HG02885 (cell line): ENCODE results near the gene UPF2.
A peak's percentile ranks its signal among the peaks of the same experiment; 100 is the strongest.

Experiments used
- ATAC-seq: cut with Tn5 transposase; IDR thresholded peaks from one replicate; pipeline ENCODE4 v1.9.1; 2021; ENCODE audit warnings: mild to moderate bottlenecking; ENCODE audit not compliant: unreplicated experiment, poor library complexity

UPF2 gene

DNA sequence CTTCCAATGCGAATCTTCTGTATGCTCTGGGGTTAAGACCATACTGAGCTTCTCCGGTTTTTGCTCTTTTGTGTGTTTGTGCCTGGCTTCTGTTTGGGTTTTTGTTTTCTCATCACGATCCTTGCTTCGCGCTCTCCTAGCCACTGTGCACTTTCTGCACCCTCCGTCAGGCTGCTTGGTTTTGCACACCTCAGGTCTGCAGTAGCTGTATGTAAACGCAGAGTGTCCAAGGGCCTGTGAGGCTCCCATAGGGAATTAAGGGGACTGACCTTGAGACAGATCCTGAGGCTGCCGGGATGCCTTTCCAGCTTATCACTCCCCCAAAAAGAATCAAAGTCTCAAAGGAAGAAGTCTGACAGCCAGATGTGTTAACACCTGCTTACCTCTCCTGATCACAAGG, 124.2 kb downstream of the UPF2 start:
- no peak for ATAC-seq

DNA sequence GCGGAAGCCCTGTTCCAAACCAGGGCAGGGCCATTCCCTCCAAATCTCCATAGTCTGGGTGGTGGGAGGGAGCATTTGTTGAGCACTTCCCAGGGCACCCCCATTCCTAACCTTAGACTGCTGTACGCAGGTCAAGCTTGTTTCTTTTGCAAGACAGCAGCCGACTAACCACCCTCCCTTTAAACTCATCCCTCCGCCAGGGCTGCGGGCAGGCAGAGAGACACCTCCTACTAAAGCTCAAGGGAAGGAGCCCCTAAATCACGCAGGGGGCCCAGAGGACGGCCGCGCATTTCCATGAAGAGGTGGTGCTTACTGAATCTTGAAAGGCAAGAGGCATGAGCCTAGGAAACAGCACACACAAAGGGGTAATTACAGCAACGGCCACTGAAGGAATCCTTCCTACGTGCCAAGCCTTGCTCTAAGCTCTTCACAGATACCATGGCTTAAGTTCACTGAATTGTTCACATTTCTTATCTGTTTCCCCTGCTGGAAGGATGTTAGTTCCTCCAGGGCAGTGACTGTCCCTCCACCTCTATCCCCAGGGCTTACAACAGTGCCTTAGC, 129.4 kb downstream of the UPF2 start:
- no peak for ATAC-seq

DNA sequence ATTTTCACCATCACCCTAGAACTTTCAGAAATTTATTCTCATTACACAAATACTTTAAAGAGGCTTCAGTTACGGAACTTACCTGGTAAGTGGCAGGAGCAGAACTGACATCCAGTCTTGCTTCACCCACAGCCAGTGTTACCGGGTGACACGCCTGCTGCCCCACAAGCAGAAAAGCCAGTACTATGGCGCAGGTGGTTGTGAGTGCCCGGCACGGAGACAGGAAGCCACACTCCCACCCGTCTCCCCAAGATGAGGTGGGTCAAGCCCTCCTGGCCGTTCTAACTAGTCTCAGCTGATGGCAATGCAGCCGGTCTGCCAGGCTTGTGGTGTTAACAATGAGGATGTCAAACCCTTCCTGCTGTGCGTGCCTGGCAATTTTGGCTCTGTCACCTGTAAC, 132.5 kb downstream of the UPF2 start:
- no peak for ATAC-seq

DNA sequence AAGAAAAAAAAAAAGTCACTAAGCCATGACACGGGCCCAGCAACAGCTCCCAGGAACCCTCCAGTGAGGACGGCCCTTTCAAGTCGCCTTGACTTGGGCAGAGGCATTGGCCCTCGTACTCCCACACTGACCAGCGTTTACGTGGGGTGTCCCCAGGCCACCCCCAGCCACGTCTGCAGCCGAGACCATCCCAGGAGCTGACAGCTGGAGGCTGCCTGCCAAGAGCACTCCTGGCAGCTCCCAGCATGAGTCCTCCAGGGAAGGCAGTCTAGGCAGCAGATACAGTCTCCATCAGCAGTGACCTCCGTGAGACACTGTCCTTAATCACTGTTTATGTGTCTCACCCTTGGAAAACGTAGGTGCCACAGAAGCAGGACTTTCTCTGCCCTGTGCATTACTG, 133.0 kb downstream of the UPF2 start:
- no peak for ATAC-seq

DNA sequence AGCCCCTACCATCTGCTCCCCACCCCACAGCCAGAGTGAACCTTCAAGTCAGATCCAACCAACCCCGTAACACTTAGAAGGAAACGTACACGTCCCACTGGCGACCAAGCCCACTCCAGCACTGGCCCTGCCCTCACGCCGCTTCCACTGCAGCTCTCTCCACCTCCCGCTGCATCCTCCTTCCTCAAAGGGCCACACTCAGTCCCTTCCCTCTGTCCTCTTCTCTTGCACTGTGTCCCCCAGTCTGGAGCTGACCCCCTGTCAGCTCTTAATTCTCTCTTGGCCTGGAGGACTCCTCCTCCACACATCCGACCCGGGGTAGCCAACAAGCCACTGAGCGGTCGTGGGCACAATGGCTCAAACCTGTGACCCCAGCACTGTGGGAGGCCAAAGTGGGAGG, 133.6 kb downstream of the UPF2 start:
- no peak for ATAC-seq

DNA sequence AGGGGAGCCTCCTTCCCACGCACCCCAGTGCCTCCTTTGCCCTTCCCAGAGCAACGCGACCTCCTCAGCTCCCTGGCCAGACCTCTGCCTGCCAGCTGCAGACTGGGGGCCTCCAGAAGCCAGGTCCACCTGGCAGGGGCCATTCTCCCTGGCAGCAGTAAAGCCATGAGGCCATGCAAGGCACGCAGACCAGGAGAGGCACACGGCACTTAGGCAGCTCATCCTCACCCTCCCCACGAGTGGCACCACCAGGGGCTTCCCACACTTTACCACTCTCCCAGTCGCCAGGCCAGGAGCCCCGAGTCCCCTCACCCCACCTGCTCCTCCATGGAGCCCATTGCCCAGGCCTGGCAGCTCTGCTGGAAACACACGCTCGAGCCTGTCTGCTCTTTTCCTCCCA, 134.1 kb downstream of the UPF2 start:
- ATAC-seq, result no peak

DNA sequence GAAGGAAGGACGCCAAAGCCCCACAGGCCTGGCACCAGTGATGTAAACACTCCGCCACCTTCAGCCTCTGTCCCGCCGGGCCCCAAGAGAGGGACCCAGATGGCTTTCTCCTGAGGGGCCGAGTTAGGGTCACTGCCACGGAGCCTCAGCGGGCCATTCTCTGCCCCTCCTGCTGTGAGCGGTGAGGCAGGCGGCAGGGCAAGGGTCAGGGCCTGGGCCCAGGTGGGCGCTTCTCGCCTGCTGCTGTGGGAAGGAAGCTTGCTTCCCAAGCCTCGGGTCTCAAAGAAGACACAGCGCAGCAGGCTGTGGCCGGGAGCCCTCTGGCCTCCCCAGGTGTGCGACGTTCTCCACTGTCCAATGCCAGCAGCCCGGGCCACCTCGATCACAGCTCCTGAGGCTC, 134.7 kb downstream of the UPF2 start:
- no peak for ATAC-seq

DNA sequence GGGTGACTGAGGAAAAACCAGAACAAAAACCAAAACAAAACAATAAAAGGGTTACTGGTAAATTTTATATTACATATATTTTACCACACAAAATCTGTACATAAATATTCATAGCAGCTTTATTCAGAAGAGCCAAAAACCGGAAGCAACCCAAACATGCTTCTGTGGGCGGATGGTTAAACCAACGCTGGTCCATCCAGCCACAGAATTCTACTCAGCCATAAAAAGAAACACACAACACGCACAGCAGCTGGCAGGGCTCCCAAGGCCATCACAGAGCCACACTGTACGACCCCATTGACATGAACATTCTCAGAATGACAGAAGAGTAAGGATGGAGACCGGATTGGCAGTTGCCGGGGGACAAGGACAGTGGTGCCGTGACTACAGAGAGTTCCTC, 135.9 kb downstream of the UPF2 start:
- peak; percentile 55 for ATAC-seq

DNA sequence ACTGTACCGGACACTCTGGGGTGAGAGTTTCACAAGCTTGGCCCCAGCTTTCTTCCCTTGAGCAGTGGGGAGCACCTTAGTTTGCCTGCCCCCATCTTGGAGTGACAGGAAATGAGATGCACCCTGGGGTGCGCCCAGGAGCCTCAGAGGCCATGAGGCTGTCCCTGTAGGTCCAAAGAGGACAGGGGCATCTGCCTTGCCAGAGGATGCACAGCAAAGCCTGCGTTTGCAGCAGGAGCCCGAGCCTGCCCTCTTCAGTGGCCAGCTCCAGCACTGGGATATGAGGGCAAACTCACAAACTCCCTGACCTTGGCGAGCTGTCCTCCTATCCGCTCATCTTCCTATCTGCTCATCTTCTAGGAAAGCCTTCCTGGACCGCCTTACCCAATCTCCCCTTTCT, 140.0 kb downstream of the UPF2 start:
- ATAC-seq, result no peak

DNA sequence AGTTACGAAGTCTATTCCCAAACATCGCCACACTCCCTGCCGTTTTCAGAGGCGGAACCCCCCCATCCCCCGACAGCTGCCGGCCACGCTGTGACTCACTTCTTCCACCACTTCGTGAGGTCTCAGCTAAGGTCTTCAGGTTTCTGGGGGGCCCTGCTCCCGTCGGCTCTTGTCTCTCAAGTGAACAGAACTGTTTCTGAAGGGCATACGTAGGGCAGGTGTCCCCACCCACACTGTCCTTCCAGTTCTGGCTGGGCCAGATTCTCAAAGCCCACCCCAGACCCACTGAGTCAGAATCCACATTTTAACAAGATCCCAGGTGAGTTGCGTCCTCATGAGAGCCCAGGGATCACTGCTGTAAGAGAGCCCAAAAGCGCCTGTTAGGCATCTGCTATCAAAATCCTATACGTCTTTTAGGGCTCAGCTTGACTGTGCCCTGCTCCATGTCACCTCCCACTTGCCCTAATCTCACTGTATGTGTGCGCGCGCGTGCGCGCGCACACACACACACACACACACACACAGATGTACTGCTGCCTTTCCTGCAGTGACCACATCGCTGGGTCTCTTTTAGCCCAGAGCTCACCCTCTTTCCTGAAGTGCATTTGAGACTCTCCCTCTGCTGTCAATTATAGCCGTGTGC, 140.7 kb downstream of the UPF2 start:
- no peak for ATAC-seq

DNA sequence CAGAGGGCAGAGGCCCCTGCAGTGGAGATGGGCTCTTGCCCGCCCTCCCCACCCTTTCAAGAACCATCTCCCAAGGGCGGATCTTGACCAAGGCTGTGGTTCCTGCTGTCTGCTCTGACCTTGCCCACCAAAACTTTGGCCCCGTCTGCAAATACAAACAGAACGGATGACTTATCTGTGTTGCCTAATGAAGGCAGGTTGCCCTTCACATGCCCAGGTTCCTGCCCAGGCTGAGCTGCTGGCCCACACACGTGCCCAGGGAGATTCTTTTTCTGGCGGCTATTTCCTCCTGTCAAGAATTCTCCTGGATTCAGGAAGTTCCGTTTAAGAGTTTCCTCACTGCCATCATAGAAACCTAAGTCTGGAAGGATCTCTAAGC, 141.2 kb downstream of the UPF2 start:
- no peak for ATAC-seq

DNA sequence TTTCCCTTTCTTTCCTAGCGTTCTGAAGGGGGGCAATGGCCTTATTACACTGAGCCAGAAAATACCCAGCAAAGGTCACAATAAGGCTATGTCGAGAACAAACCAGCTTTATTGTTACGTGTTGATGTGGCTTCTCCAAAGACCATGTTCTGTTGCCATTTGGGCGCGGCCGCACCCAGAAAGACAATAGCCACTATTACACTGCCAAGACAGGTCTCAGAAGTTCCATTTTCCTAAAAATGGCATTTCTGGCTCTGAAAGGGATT, 141.6 kb downstream of the UPF2 start:
- ATAC-seq, result no peak

DNA sequence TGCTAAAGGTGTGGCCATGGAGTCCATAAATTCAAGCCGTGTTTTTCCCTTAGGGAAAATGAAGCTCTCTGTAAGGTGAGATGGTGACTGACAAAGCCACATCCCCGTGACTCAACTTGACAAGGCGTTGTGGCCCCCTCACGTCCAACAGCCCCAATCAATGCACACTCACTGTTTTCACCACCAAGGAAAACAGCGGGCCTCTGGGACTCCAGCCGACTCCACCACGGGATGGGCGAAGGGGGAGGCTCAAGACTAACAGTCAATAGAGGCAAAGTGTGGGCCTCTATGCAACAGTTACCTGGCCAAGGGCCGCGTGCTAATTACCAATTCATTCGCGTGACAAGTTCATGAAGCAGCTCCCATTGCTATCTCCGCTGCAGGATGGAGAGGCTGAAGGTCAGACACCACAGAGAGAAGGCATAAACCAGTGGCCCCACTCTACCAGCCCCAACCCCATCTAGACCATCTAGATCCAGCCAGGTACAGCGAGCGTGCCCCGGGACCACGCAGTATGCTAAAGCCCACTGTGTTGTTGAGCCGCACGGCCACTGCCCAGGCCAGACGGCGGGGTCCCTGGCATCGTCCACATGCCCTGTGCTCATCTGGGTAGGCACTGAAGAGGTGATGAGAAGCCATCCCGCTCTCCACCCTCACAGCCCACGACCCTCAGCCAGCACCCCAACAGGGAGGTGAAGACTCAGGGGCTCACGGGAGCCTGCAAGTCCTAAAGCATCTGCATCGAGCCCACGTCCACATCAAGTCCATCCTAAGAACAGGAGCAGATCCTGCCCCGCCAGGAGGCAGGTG, 143.3 kb downstream of the UPF2 start:
- ATAC-seq, result no peak

DNA sequence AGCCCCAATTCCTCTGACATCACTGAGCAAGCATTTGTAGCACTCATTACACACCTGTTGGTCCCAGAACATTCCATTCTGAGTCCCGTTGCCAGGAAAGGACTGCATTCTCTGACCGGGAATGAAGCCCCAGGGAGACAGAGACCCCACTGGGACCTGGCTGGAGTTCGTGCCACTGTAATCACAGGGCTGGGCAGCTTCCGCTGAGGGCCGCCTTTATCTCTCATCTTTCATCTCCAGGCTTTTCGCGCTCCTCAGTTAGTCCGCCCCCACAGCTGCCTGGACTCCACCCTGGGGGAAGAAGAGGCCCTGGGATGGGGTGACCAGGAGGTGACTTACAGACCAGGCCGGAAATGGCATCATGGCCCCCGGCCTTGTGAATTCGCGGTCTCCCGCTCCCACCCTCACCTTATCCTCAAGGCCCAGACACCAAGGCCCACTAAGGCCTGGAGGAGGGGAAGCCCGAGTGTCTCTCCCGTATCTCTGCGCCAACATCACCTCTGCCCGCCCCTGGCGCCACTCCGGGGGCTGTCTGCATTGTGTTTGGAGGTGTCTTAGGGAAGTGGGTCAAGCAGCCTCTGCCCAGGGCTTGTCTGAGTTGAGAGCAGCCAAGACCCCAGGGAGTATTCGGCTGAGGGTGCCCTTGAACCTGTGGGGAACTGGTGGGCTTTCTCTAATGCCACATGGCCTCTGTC, 144.1 kb downstream of the UPF2 start:
- ATAC-seq, result no peak

DNA sequence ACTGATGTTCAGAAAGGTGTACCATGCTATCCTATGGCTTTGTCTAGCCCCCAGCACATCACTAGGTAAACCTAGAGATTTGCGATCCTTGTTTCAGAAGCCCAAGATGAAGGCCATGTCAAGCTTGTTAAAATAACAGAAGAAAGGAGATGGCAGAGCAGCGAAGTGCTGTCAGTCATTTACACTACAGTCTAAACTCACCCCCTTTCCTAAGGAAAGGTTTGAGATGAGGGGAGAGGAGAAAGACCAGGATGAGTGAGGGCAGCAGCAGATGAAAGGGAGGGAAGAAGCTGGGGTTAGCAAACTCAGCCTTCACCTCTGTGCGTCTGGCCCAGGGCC, 144.6 kb downstream of the UPF2 start:
- no peak for ATAC-seq

DNA sequence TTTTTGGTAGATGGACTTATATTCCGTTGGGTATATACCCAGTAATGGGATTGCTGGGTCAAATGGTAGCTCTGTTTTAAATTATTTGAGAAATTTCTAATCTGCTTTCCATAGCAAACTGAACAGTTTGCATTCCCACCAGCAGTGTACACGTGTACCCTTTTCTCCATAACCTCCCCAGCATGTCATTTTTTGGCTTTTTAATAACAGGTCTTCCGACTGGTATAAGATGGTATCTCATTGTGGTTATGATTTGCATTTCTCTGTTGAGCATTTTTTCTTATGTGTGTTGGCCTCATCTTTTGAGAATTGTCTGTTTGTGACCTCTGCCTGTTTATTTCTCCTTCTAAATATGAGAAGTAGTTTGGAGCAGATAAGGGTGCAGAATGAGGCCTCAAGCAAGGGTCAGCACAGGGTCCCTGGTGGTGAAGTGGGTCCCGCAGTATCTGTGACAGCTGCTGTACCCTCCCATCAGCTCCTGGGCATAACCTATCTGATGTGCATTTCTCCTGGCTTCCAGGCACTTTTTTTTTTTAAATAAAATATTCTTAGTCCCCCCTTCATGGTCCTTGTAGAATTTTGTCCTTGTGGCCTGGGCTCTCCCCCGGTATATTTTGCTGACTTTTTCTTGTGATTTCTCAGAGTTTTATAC, 145.9 kb downstream of the UPF2 start:
- ATAC-seq, result no peak

DNA sequence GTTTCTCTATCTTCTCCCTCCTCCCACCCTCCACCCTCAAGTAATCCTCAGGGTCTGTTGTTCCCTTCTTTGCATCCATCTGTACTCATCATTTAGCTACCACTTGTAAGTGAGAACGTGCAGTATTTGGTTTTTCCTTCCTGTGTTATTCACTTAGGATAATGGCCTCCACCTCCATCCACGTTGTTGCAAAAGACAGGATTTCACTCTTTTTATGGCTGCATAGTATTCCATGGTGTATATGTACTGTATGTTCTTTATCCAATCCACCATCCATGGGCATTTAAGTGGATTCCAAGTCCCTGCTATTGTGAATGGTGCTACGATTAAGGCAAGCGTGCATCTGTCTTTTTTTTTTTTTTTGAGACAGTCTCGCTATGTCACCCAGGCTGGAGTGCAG, 147.0 kb downstream of the UPF2 start:
- no peak for ATAC-seq

DNA sequence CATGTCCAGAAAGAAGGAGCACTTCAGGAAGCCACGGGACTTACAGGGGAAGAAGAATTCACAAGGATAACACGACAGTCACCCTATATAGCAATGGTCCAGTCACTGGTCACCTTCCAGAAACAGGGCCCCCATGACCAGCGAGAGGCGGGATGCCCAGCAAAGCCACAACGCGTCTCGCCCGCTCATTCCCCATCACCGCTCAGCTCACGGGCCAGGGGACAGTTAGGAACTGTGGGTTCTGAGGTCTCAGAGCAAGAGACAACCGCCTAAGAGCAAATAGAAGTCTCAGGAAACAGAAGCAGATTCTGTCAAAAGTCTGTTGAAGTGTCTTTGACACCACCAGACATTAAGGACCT, 147.5 kb downstream of the UPF2 start:
- ATAC-seq, result no peak

DNA sequence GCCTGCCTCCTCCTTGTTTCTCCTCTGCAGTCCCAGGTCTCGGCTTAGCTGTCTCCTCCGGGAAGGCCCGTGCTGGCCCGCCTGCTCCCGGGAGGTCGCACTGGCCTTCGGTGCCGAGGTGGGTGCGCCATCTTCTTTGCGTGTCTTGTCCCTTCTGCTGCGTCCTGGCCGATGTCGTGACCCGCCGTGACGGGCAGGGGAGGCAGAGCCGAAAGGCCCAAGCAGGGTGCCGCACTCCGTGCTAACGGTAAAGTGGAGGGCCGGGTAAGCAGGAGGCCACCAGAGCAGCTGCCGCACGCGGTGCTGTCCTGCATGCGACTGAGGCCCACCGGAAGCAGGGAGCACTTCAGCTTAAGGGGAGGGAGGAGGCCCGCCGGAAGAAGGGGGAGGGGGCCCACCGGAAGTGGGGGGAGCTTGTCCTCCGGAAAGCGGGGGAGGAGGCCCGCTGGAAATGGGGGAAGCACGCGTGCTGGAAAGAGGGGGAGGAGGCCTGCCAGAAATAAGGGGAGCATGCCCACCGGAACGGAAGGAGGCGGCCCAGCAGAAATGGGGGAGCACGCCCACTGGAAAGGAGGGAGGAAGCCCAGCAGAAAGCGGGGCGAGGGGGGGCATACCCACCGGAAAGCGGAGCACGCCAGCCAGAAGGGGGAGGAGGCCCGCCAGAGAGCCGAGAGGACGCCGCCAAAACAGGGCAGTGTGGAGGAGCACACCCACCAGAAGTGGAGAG, 148.1 kb downstream of the UPF2 start:
- no peak for ATAC-seq

DNA sequence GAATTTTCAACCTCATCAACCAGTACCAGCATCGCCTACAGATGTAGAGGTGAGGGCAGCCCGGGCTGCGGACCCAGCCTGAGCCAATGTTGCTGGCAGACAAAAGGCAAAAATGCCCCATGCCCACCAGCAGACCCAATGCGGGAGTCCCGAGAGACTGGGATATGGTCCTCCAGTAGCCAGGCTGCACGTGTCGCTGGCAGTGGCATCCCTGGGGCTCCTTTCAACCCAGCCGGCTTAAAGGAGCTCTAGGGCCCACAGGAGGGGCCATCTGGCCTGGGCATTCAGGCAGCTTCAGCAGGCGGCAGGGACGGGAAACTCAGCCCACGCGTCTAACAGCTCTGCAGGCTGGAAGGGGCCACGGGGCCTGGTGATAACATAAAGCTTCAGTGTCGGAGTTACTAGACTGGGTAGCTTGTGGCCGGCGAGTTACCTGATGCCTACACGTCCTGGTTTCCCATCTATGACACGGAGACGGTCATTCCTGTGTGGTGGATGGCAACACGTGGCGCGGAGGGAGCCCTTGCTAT, 148.8 kb downstream of the UPF2 start:
- ATAC-seq, result no peak
